AG09309 (cell line): ENCODE results near the gene RHOG.
A peak's percentile ranks its signal among the peaks of the same experiment; 100 is the strongest.

ENCODE experiments used
- DNase-seq: peaks from one replicate; pipeline ENCODE4 v3.0.0-alpha.2; 2010; ENCODE audit warnings: low read depth
- H3K4me3 ChIP-seq: 2 replicates; pipeline ENCODE4 v1.5.1; 2011; ENCODE audit warnings: mild to moderate bottlenecking, low read depth, low read length, moderate library complexity; ENCODE audit not compliant: control insufficient read depth
- CTCF ChIP-seq: IDR thresholded peaks from 2 replicates; pipeline ENCODE4 v1.5.1; 2011; ENCODE audit warnings: mild to moderate bottlenecking, low read depth, low read length, inconsistent platforms; ENCODE audit not compliant: insufficient read depth, control insufficient read depth; ENCODE audit errors: missing control alignments

The RHOG gene

GRCh38 chr11:3853899-3854659 is 13.3 kb upstream of the RHOG start:
- no peak for TF ChIP-seq CTCF
- no peak for DNase-seq
- no peak overlapping the region for H3K4me3 ChIP-seq

- H3K4me3 ChIP-seq = no peak overlapping the region
- TF ChIP-seq CTCF = no peak
- no peak for DNase-seq
Observed at GRCh38 chr11:3853545-3853842, 12.7 kb upstream of the RHOG start.

GRCh38 chr11:3849297-3849874 is 8.6 kb upstream of the RHOG start:
- DNase-seq = no peak
- TF ChIP-seq CTCF = peak; percentile 68
- no peak overlapping the region for H3K4me3 ChIP-seq

- no peak for DNase-seq
- no peak overlapping the region for H3K4me3 ChIP-seq
- no peak for TF ChIP-seq CTCF
Observed at GRCh38 chr11:3845670-3846069, 4.9 kb upstream of the RHOG start.

GRCh38 chr11:3845246-3845645 is 4.5 kb upstream of the RHOG start:
- no peak for TF ChIP-seq CTCF
- no peak for DNase-seq
- no peak overlapping the region for H3K4me3 ChIP-seq

GRCh38 chr11:3843326-3843725 is 2.6 kb upstream of the RHOG start:
- TF ChIP-seq CTCF = no peak
- no peak for DNase-seq
- H3K4me3 ChIP-seq = no peak overlapping the region
